ENCODE results near the gene EHMT1. TPM values are rescaled to one million over a fixed set of nuclear protein-coding genes. Genes with fewer than 3 reads are reported as not detected.

The EHMT1 gene
- total and polyA plus RNA-seq, 2 donors (not counting 1 experiment from before 2014, with no cell fraction given) = 101 to 394 TPM

GRCh38 chr9:137873408-137873807 lies 254.6 kb downstream of the EHMT1 start:
- no peak overlapping the region for H3K4me3 Mint-ChIP-seq
- peaks cover 31% of the 10 kb centered on the region for H3K27me3 Mint-ChIP-seq
- H3K9me3 Mint-ChIP-seq (ENCODE audit: insufficient read depth) = peaks cover 6% of the 10 kb centered on the region

GRCh38 chr9:137873858-137874362 lies 255.1 kb downstream of the EHMT1 start:
- WGBS (ENCODE audit: insufficient coverage) = 76% methylated on average over 8 of the region's 9 CpGs
- TF ChIP-seq EZH2 (IDR thresholded peaks at IDR 0.05; ENCODE audit: borderline replicate concordance, insufficient read depth, low read depth, low read length, poor library complexity, severe bottlenecking) = no peak
- ATAC-seq (ENCODE audit: low read depth) (no peak), DNase-seq (no peak)
- Mint-ChIP-seq H3K27me3 (peaks cover 28% of the 10 kb centered on the region), H3K27ac (no peak overlapping the region), H3K9me3 (ENCODE audit: insufficient read depth) (peaks cover 6% of the 10 kb centered on the region), H3K4me1 (peaks cover 3% of the 10 kb centered on the region), H3K4me3 (no peak overlapping the region)
- Histone ChIP-seq H3K79me2 (ENCODE audit: control insufficient read depth, insufficient read depth, low read length) (no peaks in the 10 kb centered on the region), H3K9ac (ENCODE audit: low read length) (no peak overlapping the region), H3K27ac (ENCODE audit: low read length in 2 of 2) (no peak overlapping the region), H3K4me2 (replicated peaks; ENCODE audit: low read depth, low read length, poor library complexity, severe bottlenecking) (no peak overlapping the region), H3K36me3 (replicated peaks in 1 of 2; ENCODE audit: control extremely low read depth in 1 of 2, control insufficient read depth in 1 of 2, extremely low read depth in 1 of 2, insufficient read depth in 2 of 2, low read length in 1 of 2) (no peaks in the 10 kb centered on the region), H3K27me3 (replicated peaks in 1 of 4; ENCODE audit: control extremely low read depth in 1 of 4, control insufficient read depth in 3 of 4, insufficient read depth in 4 of 4, low read length in 3 of 4) (peaks cover 0 to 23% (median 4%) of the 10 kb centered on the region in 4 experiments), H3K4me3 (ENCODE audit: control extremely low read depth in 1 of 5, extremely low read depth in 1 of 5, insufficient read depth in 1 of 5, low read depth in 2 of 5, low read length in 4 of 5) (no peak overlapping the region), H2AFZ (ENCODE audit: insufficient read depth, low read depth, low read length, poor library complexity, severe bottlenecking) (no peak overlapping the region), H3K4me1 (ENCODE audit: control insufficient read depth in 2 of 2, insufficient read depth in 2 of 2, low read length in 2 of 2) (peaks cover 0 to 4% of the 10 kb centered on the region in 2 donors), H3K9me3 (ENCODE audit: control extremely low read depth in 1 of 3, control insufficient read depth in 2 of 3, insufficient read depth in 1 of 3, low read length in 2 of 3) (peaks cover 0 to 33% (median 0%) of the 10 kb centered on the region in 3 donors), H4K20me1 (ENCODE audit: control insufficient read depth, insufficient read depth, low read length, poor library complexity, severe bottlenecking) (no peaks in the 10 kb centered on the region)
- ChIA-PET POLR2A (no interaction called here), CTCF (no interaction called here)
- intact Hi-C loops (cut with micrococcal nuclease) = no loop called here

More at GRCh38 chr9:137873408-137873807, 254.6 kb downstream of the EHMT1 start:
- Histone ChIP-seq H3K4me1 (ENCODE audit: control insufficient read depth in 2 of 2, insufficient read depth in 2 of 2, low read length in 2 of 2) (peaks cover 0 to 2% of the 10 kb centered on the region in 2 donors), H3K4me2 (replicated peaks; ENCODE audit: low read depth, low read length, poor library complexity, severe bottlenecking) (no peak overlapping the region), H4K20me1 (ENCODE audit: control insufficient read depth, insufficient read depth, low read length, poor library complexity, severe bottlenecking) (no peaks in the 10 kb centered on the region), H3K9me3 (ENCODE audit: control extremely low read depth in 1 of 3, control insufficient read depth in 2 of 3, insufficient read depth in 1 of 3, low read length in 2 of 3) (peaks cover 0 to 33% (median 0%) of the 10 kb centered on the region in 3 donors), H3K4me3 (ENCODE audit: control extremely low read depth in 1 of 5, extremely low read depth in 1 of 5, insufficient read depth in 1 of 5, low read depth in 2 of 5, low read length in 4 of 5) (no peak overlapping the region), H3K9ac (ENCODE audit: low read length) (no peak overlapping the region), H3K27me3 (replicated peaks in 1 of 4; ENCODE audit: control extremely low read depth in 1 of 4, control insufficient read depth in 3 of 4, insufficient read depth in 4 of 4, low read length in 3 of 4) (peaks cover 0 to 21% (median 4%) of the 10 kb centered on the region in 4 experiments), H3K79me2 (ENCODE audit: control insufficient read depth, insufficient read depth, low read length) (no peaks in the 10 kb centered on the region), H3K27ac (ENCODE audit: low read length in 2 of 2) (no peak overlapping the region), H3K36me3 (replicated peaks in 1 of 2; ENCODE audit: control extremely low read depth in 1 of 2, control insufficient read depth in 1 of 2, extremely low read depth in 1 of 2, insufficient read depth in 2 of 2, low read length in 1 of 2) (no peaks in the 10 kb centered on the region), H2AFZ (ENCODE audit: insufficient read depth, low read depth, low read length, poor library complexity, severe bottlenecking) (no peak overlapping the region)
- intact Hi-C loops (cut with micrococcal nuclease) = no loop called here
- no peak for DNase-seq
- Mint-ChIP-seq H3K4me1 (peaks cover 3% of the 10 kb centered on the region), H3K27ac (no peak overlapping the region)
- ChIA-PET CTCF (no interaction called here), POLR2A (no interaction called here)
- WGBS (ENCODE audit: insufficient coverage) = 93% methylated on average over 7 of the region's 8 CpGs
- no peak for ATAC-seq (ENCODE audit: low read depth)
- TF ChIP-seq, protein P1, sequence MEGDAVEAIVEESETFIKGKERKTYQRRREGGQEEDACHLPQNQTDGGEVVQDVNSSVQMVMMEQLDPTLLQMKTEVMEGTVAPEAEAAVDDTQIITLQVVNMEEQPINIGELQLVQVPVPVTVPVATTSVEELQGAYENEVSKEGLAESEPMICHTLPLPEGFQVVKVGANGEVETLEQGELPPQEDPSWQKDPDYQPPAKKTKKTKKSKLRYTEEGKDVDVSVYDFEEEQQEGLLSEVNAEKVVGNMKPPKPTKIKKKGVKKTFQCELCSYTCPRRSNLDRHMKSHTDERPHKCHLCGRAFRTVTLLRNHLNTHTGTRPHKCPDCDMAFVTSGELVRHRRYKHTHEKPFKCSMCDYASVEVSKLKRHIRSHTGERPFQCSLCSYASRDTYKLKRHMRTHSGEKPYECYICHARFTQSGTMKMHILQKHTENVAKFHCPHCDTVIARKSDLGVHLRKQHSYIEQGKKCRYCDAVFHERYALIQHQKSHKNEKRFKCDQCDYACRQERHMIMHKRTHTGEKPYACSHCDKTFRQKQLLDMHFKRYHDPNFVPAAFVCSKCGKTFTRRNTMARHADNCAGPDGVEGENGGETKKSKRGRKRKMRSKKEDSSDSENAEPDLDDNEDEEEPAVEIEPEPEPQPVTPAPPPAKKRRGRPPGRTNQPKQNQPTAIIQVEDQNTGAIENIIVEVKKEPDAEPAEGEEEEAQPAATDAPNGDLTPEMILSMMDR (IDR thresholded peaks at IDR 0.05) = no peak
- TF ChIP-seq EZH2 (IDR thresholded peaks at IDR 0.05; ENCODE audit: borderline replicate concordance, insufficient read depth, low read depth, low read length, poor library complexity, severe bottlenecking) = no peak
